Progenitor cell of endocrine pancreas (in vitro differentiated cells): ENCODE results near the gene KAT6B. TPM values are rescaled to one million over a fixed set of nuclear protein-coding genes. Genes with fewer than 3 reads are reported as not detected.
"Not testable (repeated sequence)": the region's sequence is repeated elsewhere in the genome, so short reads cannot be mapped to it uniquely, and the experiment has no call there.

Source experiments
- DNase-seq: peaks from one replicate; pipeline ENCODE4 v3.0.0; 2021; ENCODE audit warnings: low spot score; ENCODE audit not compliant: unreplicated experiment
- H3K27ac Mint-ChIP-seq: 2 replicates; pipeline ENCODE4 v1.8.0; 2021; ENCODE audit warnings: mild to moderate bottlenecking, moderate library complexity, mixed read lengths
- H3K27me3 Mint-ChIP-seq: 2 replicates; pipeline ENCODE4 v1.8.0; 2021; ENCODE audit warnings: mixed read lengths
- H3K36me3 Mint-ChIP-seq: 2 replicates; pipeline ENCODE4 v1.8.0; 2022; ENCODE audit warnings: mixed read lengths; ENCODE audit not compliant: insufficient read depth
- H3K4me1 Mint-ChIP-seq: 2 replicates; pipeline ENCODE4 v1.8.0; 2021; ENCODE audit warnings: low read depth, mixed read lengths
- H3K4me3 Mint-ChIP-seq: 2 replicates; pipeline ENCODE4 v1.8.0; 2021; ENCODE audit warnings: low read depth, mild to moderate bottlenecking, moderate library complexity, mixed read lengths
- H3K9me3 Mint-ChIP-seq: 2 replicates; pipeline ENCODE4 v1.8.0; 2021; ENCODE audit warnings: low read depth, mixed read lengths
- total RNA-seq: library from RNA; stranded (reverse); gene quantifications from 2 replicates; pipeline ENCODE4 v1.2.1, GENCODE V29; 2021
- TF ChIP-seq, protein P1 (sequence below): fragments of 200-600 bp; sonication (generic); IDR thresholded peaks from one replicate; pipeline ENCODE4 v1.5.0; 2021; ENCODE audit warnings: antibody characterized with exemption, mild to moderate bottlenecking; ENCODE audit not compliant: unreplicated experiment

Gene KAT6B
- total RNA-seq, 1 donor from 2014 or later = 75.4 TPM

- DNase-seq = no peak
- H3K9me3 Mint-ChIP-seq = no peaks in the 10 kb centered on the region
- TF ChIP-seq, protein P1, sequence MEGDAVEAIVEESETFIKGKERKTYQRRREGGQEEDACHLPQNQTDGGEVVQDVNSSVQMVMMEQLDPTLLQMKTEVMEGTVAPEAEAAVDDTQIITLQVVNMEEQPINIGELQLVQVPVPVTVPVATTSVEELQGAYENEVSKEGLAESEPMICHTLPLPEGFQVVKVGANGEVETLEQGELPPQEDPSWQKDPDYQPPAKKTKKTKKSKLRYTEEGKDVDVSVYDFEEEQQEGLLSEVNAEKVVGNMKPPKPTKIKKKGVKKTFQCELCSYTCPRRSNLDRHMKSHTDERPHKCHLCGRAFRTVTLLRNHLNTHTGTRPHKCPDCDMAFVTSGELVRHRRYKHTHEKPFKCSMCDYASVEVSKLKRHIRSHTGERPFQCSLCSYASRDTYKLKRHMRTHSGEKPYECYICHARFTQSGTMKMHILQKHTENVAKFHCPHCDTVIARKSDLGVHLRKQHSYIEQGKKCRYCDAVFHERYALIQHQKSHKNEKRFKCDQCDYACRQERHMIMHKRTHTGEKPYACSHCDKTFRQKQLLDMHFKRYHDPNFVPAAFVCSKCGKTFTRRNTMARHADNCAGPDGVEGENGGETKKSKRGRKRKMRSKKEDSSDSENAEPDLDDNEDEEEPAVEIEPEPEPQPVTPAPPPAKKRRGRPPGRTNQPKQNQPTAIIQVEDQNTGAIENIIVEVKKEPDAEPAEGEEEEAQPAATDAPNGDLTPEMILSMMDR = no peak
- no peaks in the 10 kb centered on the region for H3K36me3 Mint-ChIP-seq
- H3K27ac Mint-ChIP-seq = no peak overlapping the region
- no peak overlapping the region for H3K4me3 Mint-ChIP-seq
- H3K27me3 Mint-ChIP-seq = no peaks in the 10 kb centered on the region
- peaks cover 18% of the 10 kb centered on the region for H3K4me1 Mint-ChIP-seq
Measured at GRCh38 chr10:74892839-74893238, 66.4 kb downstream of the KAT6B start.

- not testable (repeated sequence) for H3K27ac Mint-ChIP-seq, H3K4me3 Mint-ChIP-seq, H3K27me3 Mint-ChIP-seq, H3K36me3 Mint-ChIP-seq, DNase-seq, H3K9me3 Mint-ChIP-seq
- H3K4me1 Mint-ChIP-seq = peaks cover 22% of the 10 kb centered on the region
Measured at GRCh38 chr10:74893329-74893728, 66.9 kb downstream of the KAT6B start.

DNA sequence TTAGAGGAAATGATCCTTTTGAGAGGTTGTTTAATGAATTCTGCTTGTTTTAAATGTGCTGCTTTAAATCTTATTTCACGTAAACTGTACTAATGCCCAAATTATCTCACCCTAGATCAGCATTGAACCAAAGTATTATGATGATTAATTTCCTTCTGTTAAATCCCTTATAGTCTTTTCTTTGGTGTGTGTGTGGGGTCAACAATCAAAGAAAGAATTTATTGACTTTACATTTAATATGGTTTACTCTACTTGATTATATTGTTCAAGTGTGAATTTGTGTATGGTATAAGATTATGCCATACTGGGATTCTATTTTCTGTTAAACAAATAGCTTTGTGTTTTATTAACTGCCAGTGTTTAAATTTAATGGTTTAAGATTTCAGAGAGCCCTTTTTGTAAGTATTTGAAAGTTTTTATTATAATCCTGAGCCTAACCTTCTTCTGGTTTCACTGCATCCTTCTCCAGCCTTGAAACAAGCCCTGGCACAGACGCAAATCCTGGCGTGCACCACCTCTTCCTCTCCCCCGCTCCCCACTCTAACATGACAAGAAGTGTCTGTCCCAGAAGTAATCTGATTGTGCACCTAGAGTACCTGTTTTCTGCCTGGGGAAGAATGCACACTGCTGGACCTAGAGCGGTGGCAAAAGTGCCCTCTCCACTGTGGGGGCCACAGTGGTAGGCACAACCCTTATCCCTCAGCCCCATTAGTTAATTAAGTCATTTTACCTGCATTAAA, 70.6 kb downstream of the KAT6B start:
- TF ChIP-seq, protein P1 = no peak
- H3K27me3 Mint-ChIP-seq = no peaks in the 10 kb centered on the region
- H3K27ac Mint-ChIP-seq = no peak overlapping the region
- H3K36me3 Mint-ChIP-seq = no peaks in the 10 kb centered on the region
- no peaks in the 10 kb centered on the region for H3K9me3 Mint-ChIP-seq
- no peak for DNase-seq
- no peak overlapping the region for H3K4me3 Mint-ChIP-seq
- H3K4me1 Mint-ChIP-seq = peaks cover 31% of the 10 kb centered on the region

DNA sequence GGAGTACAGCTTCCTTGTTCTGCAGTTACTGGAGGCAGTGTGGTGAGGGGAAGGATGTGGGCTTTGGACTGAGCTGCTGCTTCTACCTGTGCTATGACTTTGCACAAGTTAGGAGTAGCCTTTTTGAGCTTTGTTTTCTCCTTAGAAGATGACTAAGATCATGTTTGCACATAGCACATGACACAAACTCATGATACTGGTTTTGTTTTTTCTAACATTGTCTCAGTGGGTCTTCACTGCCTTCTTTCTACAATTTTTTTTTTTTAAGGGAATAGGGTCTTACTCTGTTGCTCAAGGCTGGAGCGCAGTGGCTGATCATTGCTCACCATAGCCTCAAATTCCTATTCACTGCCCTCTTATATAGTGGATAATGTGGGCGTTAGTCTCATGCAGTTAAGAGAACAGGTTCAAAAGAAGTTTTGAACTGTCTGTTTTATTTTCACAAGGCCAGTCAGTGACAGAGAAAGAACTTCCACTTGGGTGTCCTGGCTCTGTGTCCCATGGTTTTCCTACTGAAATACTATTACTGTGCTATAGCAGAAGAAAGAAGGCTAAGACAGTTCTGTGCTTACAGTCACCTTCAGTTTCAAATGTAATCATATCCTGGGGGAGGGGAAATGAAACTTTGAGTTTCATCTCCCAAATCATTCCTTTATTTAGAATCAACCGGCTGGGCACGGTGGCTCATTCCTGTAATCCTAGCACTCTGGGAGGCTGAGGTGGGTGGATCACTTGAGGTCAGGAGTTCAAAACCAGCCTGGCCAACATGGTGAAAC, 72.0 kb downstream of the KAT6B start:
- Mint-ChIP-seq H3K36me3 (no peaks in the 10 kb centered on the region), H3K27me3 (no peaks in the 10 kb centered on the region), H3K4me3 (no peak overlapping the region), H3K4me1 (peaks cover 33% of the 10 kb centered on the region), H3K9me3 (no peaks in the 10 kb centered on the region), H3K27ac (no peak overlapping the region)
- TF ChIP-seq, protein P1 = no peak
- DNase-seq = no peak

DNA sequence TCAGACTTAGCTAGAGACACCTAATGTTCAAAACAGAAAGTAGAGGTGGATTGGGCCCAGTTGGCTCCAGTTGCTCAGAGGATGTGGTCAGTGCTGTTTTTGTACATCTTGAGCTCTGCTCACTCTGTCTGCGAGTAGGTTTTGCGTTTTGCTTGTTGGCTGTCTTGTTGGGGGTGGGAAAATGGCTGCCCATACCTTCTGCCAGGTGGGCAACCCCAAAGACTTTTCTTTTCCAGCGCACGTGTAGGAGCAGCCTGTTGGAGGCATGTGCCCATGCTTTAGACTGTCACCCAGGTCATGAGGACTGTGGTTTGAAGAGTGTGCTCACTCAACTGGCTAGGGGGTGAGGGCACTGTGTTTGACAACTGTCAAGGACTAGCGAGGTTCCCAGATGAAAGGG, 73.9 kb downstream of the KAT6B start:
- Mint-ChIP-seq H3K36me3 (no peaks in the 10 kb centered on the region), H3K27me3 (no peaks in the 10 kb centered on the region), H3K4me1 (peaks cover 33% of the 10 kb centered on the region), H3K9me3 (no peaks in the 10 kb centered on the region), H3K27ac (no peak overlapping the region), H3K4me3 (no peak overlapping the region)
- TF ChIP-seq, protein P1 = no peak
- DNase-seq = no peak
